GM12878 (cell line): Measurements from ENCODE around the gene SUSD5. TPM values are rescaled to one million over a fixed set of nuclear protein-coding genes. Genes with fewer than 3 reads are reported as not detected.

Experiments
- ATAC-seq: fragments of 200-7000 bp; cut with Tn5 transposase; 3 replicates; pipeline ENCODE4 v1.9.1; 2020; ENCODE audit warnings: mild to moderate bottlenecking, moderate library complexity
- BruUV-seq: library from RNA; stranded (reverse); fragments of 400-500 nt; replicated peaks from 2 replicates; lab custom pipeline; 2021; lab: Mats Ljungman, UMichigan
- CTCF ChIA-PET: fragments of 300-600 bp; sonication (Branson Sonifier 250); formaldehyde crosslinking; extraction: SDS; loops from one replicate; lab custom pipeline; 2021; ENCODE audit warnings: inconsistent platforms; lab: Yijun Ruan, JAX
- POLR2A ChIA-PET: fragments of 350-600 bp; formaldehyde crosslinking; extraction: SDS; loops from one replicate; lab custom pipeline; 2021; ENCODE audit warnings: inconsistent platforms; lab: Charles Lee
- RAD21 ChIA-PET: fragments of 300-600 bp; sonication (Branson Sonifier 250); formaldehyde crosslinking; loops from one replicate; lab custom pipeline; 2023; ENCODE audit warnings: antibody characterized with exemption; ENCODE audit not compliant: unreplicated experiment; lab: Charles Lee
- SMC1A ChIA-PET: fragments of 300-600 bp; sonication (Branson Sonifier 250); formaldehyde crosslinking; loops from one replicate; lab custom pipeline; 2023; ENCODE audit not compliant: unreplicated experiment, uncharacterized antibody; lab: Charles Lee
- DNase-seq: peaks from one replicate; pipeline ENCODE4 v3.0.0-alpha.2; 2011; ENCODE audit warnings: low read depth, low spot score
- FAIRE-seq: peaks from 3 replicates; lab custom pipeline; 2011; peaks lifted over from hg19 to GRCh38; lab: Jason Lieb, UNC
- H2AFZ ChIP-seq: 2 replicates; pipeline ENCODE4 v1.6.0; 2011; ENCODE audit warnings: low read depth, low read length, control low read depth; ENCODE audit not compliant: control insufficient read depth
- H3K27ac ChIP-seq: 2 replicates; pipeline ENCODE4 v1.5.1; 2011; ENCODE audit warnings: control low read depth; ENCODE audit not compliant: control insufficient read depth, insufficient read depth
- H3K27me3 ChIP-seq, 2 experiments: replicated peaks in 1 of 2; 2 replicates each; pipeline versions ENCODE4 v1.6.0 to v1.6.1; 2011; ENCODE audit warnings: low read length in 1 of 2; ENCODE audit not compliant: control insufficient read depth in 2 of 2, insufficient read depth in 2 of 2
- H3K36me3 ChIP-seq, 2 experiments: 2 replicates each; pipeline ENCODE4 v1.5.1; 2011; ENCODE audit warnings: low read length in 1 of 2; ENCODE audit not compliant: control insufficient read depth in 2 of 2, insufficient read depth in 2 of 2
- H3K4me1 ChIP-seq: 2 replicates; pipeline ENCODE4 v1.6.1; 2011; ENCODE audit warnings: mild to moderate bottlenecking, low read length, moderate library complexity, mixed read lengths; ENCODE audit not compliant: control insufficient read depth, insufficient read depth
- H3K4me2 ChIP-seq: 2 replicates; pipeline ENCODE4 v1.6.0; 2011; ENCODE audit warnings: control low read depth; ENCODE audit not compliant: control insufficient read depth, insufficient read depth
- H3K4me3 ChIP-seq: fragments of 200-600 bp; sonication (generic); 2 replicates; pipeline ENCODE4 v1.5.1; 2016
- H3K79me2 ChIP-seq: 2 replicates; pipeline ENCODE4 v1.6.0; 2011; ENCODE audit warnings: low read length; ENCODE audit not compliant: control insufficient read depth, insufficient read depth
- H3K9ac ChIP-seq: 2 replicates; pipeline ENCODE4 v1.8.0; 2011; ENCODE audit warnings: low read length, control low read depth, mixed read lengths; ENCODE audit not compliant: control insufficient read depth, insufficient read depth
- H3K9me3 ChIP-seq: replicated peaks from 3 replicates; pipeline ENCODE4 v1.5.1; 2011; ENCODE audit warnings: mild to moderate bottlenecking, low read length; ENCODE audit not compliant: control insufficient read depth, insufficient read depth
- H4K20me1 ChIP-seq: 2 replicates; pipeline ENCODE4 v1.6.0; 2011; ENCODE audit not compliant: control insufficient read depth, insufficient read depth
- BACH1 ChIP-seq: fragments of 450-650 bp; IDR thresholded peaks from 2 replicates; pipeline ENCODE4 v1.6.1; 2017; ENCODE audit warnings: mild to moderate bottlenecking, borderline replicate concordance
- CBX3 ChIP-seq: fragments of 200-600 bp; sonication (generic); IDR thresholded peaks from 2 replicates; pipeline ENCODE4 v1.6.1; 2016; ENCODE audit warnings: low read depth, borderline replicate concordance
- CHD1 ChIP-seq: IDR thresholded peaks from 2 replicates; pipeline ENCODE4 v1.6.1; 2012; ENCODE audit warnings: low read depth, low read length, improper control_type of control experiment
- DPF2 ChIP-seq: fragments of 450-650 bp; IDR thresholded peaks from 2 replicates; pipeline ENCODE4 v1.6.1; 2017; ENCODE audit warnings: mild to moderate bottlenecking
- ELK1 ChIP-seq: IDR thresholded peaks from 2 replicates; pipeline ENCODE4 v1.6.1; 2012; ENCODE audit warnings: low read depth, low read length, improper control_type of control experiment
- FOS ChIP-seq: IDR thresholded peaks from 3 replicates; pipeline ENCODE4 v1.6.1; 2011; ENCODE audit warnings: borderline replicate concordance; ENCODE audit not compliant: insufficient read length; ENCODE audit errors: extremely low read depth
- HDGF ChIP-seq: fragments of 450-650 bp; IDR thresholded peaks from 2 replicates; pipeline ENCODE4 v1.6.1; 2016; ENCODE audit warnings: antibody characterized with exemption
- MEF2B ChIP-seq: fragments of 450-650 bp; IDR thresholded peaks from 2 replicates; pipeline ENCODE4 v1.6.1; 2018; ENCODE audit warnings: mild to moderate bottlenecking, moderate library complexity; ENCODE audit not compliant: partially characterized antibody, poor library complexity, severe bottlenecking
- RCOR1 ChIP-seq: conservative IDR thresholded peaks from 2 replicates; pipeline ENCODE4 v1.6.1; 2012; ENCODE audit warnings: low read depth, low read length, improper control_type of control experiment
- RUNX3 ChIP-seq: IDR thresholded peaks from 2 replicates; pipeline ENCODE4 v1.6.1; 2012; ENCODE audit warnings: low read length, inconsistent platforms
- SKIL ChIP-seq: fragments of 450-650 bp; IDR thresholded peaks from 2 replicates; pipeline ENCODE4 v1.6.1; 2017; ENCODE audit warnings: mild to moderate bottlenecking, low read depth, inconsistent platforms; ENCODE audit not compliant: poor library complexity, severe bottlenecking
- SMAD1 ChIP-seq: fragments of 450-650 bp; IDR thresholded peaks from 2 replicates; pipeline ENCODE4 v1.6.1; 2018; ENCODE audit warnings: mild to moderate bottlenecking, low read depth; ENCODE audit not compliant: partially characterized antibody
- SMC3 ChIP-seq: IDR thresholded peaks from 2 replicates; pipeline ENCODE4 v1.6.1; 2011; ENCODE audit warnings: low read length, improper control_type of control experiment, borderline replicate concordance
- TAF1 ChIP-seq: IDR thresholded peaks from 2 replicates; pipeline ENCODE4 v1.6.1; 2011; ENCODE audit warnings: mild to moderate bottlenecking, low read depth, low read length, borderline replicate concordance
- WGBS: methylation state at CpG from one replicate; pipeline ENCODE4 v1.1.6; 2016; ENCODE audit warnings: low lambda C conversion rate; ENCODE audit not compliant: insufficient replicate concordance, insufficient coverage; ENCODE audit errors: missing lambda C conversion rate; 5-methylcytosine and 5-hydroxymethylcytosine counted together
- in situ Hi-C: fragments of 300-500 bp; cut with MboI; formaldehyde crosslinking; loops from 9 replicates; pipeline ENCODE4 v1.14.3; 2018; ENCODE audit warnings: mixed read lengths
- intact Hi-C: fragments of 100-400 bp; cut with micrococcal nuclease; formaldehyde crosslinking; loops from one replicate; pipeline ENCODE4 v1.14.2; 2022; ENCODE audit not compliant: unreplicated experiment
- polyA plus RNA-seq, 11 experiments: library from polyadenylated mRNA; depleted of rRNA in 4 of 11; unstranded in 6 of 11; stranded (reverse) in 5 of 11; fragments of >200 nt; fragmentation: Nextera tagmentation in 4 of 11; fragmentation: Illumina TruSeq in 1 of 11; extraction: Ambion mirVana in 4 of 11; extraction: Trizol in 1 of 11; gene quantifications; 1 replicate in 1 of 11; 2 replicates in 10 of 11; pipeline versions ENCODE4 v1.2.1 to v1.2.3, GENCODE V29; 2011 to 2016; ENCODE audit warnings: inconsistent platforms in 2 of 11, missing spikeins in 2 of 11, low read depth in 1 of 11
- total RNA-seq, 4 experiments: library from RNA; depleted of rRNA in 3 of 4; stranded (reverse); fragments of >200 nt in 3 of 4; fragmentation: Illumina TruSeq in 1 of 4; extraction: Trizol in 1 of 4; gene quantifications; 2 replicates each; pipeline versions ENCODE4 v1.2.1 to v1.2.3, GENCODE V29; 2013 to 2021
- TF ChIP-seq, protein P1 (sequence below): fragments of 450-650 bp; IDR thresholded peaks from 2 replicates; pipeline ENCODE4 v1.6.1; 2017; ENCODE audit warnings: mild to moderate bottlenecking, moderate library complexity
- TF ChIP-seq, protein P2 (sequence below): IDR thresholded peaks from 2 replicates; pipeline ENCODE4 v1.6.1; 2011; ENCODE audit warnings: borderline replicate concordance, low read depth, mild to moderate bottlenecking, moderate library complexity, low read length; ENCODE audit not compliant: insufficient read depth, poor library complexity, severe bottlenecking

SUSD5 gene
- total and polyA plus RNA-seq, 10 of the 15 experiments (the other 5 are each of a cell fraction or from before 2014, with no cell fraction given), result 0.01 to 0.05 (median 0.03) TPM; not detected in 4

DNA sequence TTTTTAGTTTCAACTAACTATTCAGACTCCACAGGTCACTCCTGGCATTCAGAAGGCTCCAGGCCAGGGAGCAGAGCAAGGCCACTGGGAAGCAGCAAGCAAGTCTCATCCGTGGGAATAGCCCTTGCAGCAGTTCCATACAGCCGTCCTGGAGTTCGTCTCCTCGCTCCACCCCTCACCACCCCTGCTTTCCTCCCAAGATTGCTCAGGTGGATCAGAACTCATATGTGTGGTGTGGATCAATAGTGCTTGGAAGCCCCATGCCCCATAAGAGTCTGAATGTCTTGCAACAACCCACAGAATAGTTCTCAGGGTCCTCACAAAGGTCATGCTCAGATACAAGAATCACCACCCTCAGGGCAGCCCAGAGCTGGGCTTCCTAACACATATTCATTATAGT is 44.5 kb downstream of the SUSD5 start (continued):
- no peak for TF ChIP-seq SMAD1
- TF ChIP-seq, protein P1, sequence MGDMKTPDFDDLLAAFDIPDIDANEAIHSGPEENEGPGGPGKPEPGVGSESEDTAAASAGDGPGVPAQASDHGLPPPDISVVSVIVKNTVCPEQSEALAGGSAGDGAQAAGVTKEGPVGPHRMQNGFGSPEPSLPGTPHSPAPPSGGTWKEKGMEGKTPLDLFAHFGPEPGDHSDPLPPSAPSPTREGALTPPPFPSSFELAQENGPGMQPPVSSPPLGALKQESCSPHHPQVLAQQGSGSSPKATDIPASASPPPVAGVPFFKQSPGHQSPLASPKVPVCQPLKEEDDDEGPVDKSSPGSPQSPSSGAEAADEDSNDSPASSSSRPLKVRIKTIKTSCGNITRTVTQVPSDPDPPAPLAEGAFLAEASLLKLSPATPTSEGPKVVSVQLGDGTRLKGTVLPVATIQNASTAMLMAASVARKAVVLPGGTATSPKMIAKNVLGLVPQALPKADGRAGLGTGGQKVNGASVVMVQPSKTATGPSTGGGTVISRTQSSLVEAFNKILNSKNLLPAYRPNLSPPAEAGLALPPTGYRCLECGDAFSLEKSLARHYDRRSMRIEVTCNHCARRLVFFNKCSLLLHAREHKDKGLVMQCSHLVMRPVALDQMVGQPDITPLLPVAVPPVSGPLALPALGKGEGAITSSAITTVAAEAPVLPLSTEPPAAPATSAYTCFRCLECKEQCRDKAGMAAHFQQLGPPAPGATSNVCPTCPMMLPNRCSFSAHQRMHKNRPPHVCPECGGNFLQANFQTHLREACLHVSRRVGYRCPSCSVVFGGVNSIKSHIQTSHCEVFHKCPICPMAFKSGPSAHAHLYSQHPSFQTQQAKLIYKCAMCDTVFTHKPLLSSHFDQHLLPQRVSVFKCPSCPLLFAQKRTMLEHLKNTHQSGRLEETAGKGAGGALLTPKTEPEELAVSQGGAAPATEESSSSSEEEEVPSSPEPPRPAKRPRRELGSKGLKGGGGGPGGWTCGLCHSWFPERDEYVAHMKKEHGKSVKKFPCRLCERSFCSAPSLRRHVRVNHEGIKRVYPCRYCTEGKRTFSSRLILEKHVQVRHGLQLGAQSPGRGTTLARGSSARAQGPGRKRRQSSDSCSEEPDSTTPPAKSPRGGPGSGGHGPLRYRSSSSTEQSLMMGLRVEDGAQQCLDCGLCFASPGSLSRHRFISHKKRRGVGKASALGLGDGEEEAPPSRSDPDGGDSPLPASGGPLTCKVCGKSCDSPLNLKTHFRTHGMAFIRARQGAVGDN, result no peak
- no peak for TF ChIP-seq RCOR1
- no peak for TF ChIP-seq CHD1
- TF ChIP-seq MEF2B, result no peak
- TF ChIP-seq CBX3, result no peak
- TF ChIP-seq RUNX3, result no peak
- TF ChIP-seq ELK1, result no peak

DNA sequence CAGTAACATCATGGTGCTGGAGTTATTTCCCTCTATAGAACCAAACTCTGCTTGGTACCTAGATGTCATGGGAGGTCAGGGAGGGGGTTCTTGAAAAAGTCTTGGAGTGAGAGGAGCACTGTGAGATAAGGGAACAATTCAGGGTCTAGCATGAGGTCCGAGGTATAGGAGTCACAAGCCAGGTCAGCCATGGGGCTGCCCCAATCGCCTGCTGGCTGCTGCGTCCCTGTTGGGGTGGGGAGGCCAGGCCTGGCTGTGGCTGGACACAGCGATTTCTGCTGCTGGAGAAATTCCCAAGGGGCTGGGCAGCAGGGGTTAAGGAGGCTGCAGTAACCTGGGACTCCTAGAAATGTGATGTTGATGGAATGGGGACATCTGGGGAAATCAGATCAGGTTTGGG is 44.9 kb downstream of the SUSD5 start:
- BruUV-seq, result no TSS peak
- Histone ChIP-seq H3K27ac (no peak overlapping the region), H3K27me3 (no peaks in the 10 kb centered on the region), H3K79me2 (no peaks in the 10 kb centered on the region), H3K4me2 (no peak overlapping the region), H4K20me1 (no peaks in the 10 kb centered on the region), H3K4me3 (no peak overlapping the region), H3K9me3 (no peaks in the 10 kb centered on the region), H3K4me1 (no peaks in the 10 kb centered on the region), H3K36me3 (no peaks in the 10 kb centered on the region), H2AFZ (no peak overlapping the region), H3K9ac (no peak overlapping the region)
- ChIA-PET RAD21 (no interaction called here), CTCF (no interaction called here), POLR2A (no interaction called here), SMC1A (no interaction called here)
- FAIRE-seq (no peak), ATAC-seq (no peak), DNase-seq (no peak)
- intact Hi-C loops, result no loop called here
- whole genome bisulfite sequencing, result 30% methylated on average over 4 of the region's 4 CpGs
- in situ Hi-C loops, result no loop called here
- no peak for TF ChIP-seq DPF2
- TF ChIP-seq, protein P2, sequence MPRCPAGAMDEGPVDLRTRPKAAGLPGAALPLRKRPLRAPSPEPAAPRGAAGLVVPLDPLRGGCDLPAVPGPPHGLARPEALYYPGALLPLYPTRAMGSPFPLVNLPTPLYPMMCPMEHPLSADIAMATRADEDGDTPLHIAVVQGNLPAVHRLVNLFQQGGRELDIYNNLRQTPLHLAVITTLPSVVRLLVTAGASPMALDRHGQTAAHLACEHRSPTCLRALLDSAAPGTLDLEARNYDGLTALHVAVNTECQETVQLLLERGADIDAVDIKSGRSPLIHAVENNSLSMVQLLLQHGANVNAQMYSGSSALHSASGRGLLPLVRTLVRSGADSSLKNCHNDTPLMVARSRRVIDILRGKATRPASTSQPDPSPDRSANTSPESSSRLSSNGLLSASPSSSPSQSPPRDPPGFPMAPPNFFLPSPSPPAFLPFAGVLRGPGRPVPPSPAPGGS, result no peak
- TF ChIP-seq BACH1, result no peak
- no peak for TF ChIP-seq FOS
- no peak for TF ChIP-seq SMC3
- no peak for TF ChIP-seq HDGF
- no peak for TF ChIP-seq TAF1
- TF ChIP-seq SKIL, result no peak
